ENCODE data around the gene MBP. TPM values are rescaled to one million over a fixed set of nuclear protein-coding genes. Genes with fewer than 3 reads are reported as not detected.

MBP gene
- total and polyA plus RNA-seq, 2 donors (not counting 3 experiments of a cell fraction or from before 2014, with no cell fraction given), result 1.7 to 2.3 TPM

DNA sequence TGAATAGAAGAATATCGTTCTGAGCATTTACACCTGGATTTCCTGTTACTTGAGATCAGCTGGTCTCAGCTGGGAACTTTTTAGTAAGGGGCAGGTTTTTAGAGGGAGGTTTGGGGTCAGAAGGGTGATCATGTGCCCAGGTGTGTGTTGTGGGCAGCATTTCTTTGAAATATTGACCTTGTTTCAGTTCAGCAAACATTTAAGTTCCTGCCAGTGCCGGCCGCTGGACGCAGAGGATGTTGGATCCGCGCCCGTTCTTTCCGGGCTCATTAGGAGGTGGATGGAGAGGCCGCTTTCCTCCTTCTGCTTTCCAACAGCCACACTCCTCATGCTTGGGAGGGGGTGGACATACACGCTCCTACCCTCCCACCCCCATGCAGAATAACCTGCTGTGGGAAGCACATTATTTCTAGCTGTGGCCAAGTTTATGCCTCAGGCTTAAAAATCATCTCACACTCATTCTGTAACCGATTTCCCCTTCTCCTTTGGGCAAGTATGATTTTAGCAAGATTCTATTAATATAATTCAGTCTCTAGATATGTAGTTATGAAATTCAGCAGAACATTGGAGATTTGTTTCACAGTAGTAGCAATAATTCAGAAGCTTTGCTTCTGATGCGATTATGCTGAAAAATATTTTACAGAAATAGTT is 178.9 kb downstream of the MBP start:
- POLR2A ChIA-PET, result no interaction called here
- H3K9ac ChIP-seq (replicated peaks; ENCODE audit: extremely low read depth, insufficient read depth, low read length), result no peak overlapping the region

DNA sequence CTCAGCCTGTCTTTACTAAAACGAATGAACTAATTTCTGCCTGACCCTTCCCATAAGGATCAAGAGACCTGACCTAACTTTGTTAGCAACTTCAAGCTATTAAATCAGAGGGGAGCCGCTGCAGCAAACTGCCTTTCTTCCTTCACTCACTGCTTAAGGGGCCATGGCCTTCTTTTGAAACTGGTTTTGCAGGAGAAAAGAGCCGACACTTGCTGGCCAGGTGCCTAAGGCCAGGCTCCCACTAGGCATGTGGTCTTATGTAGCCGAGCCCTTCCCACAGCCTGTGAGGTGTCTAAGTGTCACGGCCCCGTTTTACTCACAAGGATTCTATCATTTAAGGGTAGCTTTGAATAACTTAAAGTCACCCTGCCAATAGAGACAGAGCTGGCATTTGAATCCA is 179.4 kb downstream of the MBP start:
- H3K36me3 ChIP-seq (ENCODE audit: control insufficient read depth in 2 of 2, extremely low read depth in 1 of 2, insufficient read depth in 2 of 2, low read length in 2 of 2), result peaks cover 2 to 10% of the 10 kb centered on the region in 2 experiments
- FAIRE-seq (no peak), DNase-seq (ENCODE audit: low read depth, low spot score) (no peak)
- no peak for TF ChIP-seq POLR2A (IDR thresholded peaks at IDR 0.05; ENCODE audit: low read depth, low read length)
- no peak for TF ChIP-seq EZH2 (IDR thresholded peaks at IDR 0.05; ENCODE audit: borderline replicate concordance, low read depth, low read length, severe bottlenecking)
- no peak for TF ChIP-seq JUN (IDR thresholded peaks at IDR 0.05; ENCODE audit: borderline replicate concordance, insufficient read depth, insufficient read length, low read depth)
- no peak for TF ChIP-seq FOS (IDR thresholded peaks at IDR 0.05; ENCODE audit: borderline replicate concordance, insufficient read depth, low read length)
- no peak for TF ChIP-seq GATA2 (IDR thresholded peaks at IDR 0.05; ENCODE audit: insufficient read depth, insufficient read length, low read depth, low read length)
- TF ChIP-seq, protein P1, sequence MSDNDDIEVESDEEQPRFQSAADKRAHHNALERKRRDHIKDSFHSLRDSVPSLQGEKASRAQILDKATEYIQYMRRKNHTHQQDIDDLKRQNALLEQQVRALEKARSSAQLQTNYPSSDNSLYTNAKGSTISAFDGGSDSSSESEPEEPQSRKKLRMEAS (IDR thresholded peaks at IDR 0.05; ENCODE audit: insufficient read depth, insufficient read length), result no peak
- no peak for TF ChIP-seq POLR2AphosphoS5 (IDR thresholded peaks at IDR 0.05; ENCODE audit: insufficient read depth, low read depth, low read length)
- TF ChIP-seq MYC (IDR thresholded peaks at IDR 0.05; ENCODE audit: low read depth, low read length), result no peak
- TF ChIP-seq, protein P2, sequence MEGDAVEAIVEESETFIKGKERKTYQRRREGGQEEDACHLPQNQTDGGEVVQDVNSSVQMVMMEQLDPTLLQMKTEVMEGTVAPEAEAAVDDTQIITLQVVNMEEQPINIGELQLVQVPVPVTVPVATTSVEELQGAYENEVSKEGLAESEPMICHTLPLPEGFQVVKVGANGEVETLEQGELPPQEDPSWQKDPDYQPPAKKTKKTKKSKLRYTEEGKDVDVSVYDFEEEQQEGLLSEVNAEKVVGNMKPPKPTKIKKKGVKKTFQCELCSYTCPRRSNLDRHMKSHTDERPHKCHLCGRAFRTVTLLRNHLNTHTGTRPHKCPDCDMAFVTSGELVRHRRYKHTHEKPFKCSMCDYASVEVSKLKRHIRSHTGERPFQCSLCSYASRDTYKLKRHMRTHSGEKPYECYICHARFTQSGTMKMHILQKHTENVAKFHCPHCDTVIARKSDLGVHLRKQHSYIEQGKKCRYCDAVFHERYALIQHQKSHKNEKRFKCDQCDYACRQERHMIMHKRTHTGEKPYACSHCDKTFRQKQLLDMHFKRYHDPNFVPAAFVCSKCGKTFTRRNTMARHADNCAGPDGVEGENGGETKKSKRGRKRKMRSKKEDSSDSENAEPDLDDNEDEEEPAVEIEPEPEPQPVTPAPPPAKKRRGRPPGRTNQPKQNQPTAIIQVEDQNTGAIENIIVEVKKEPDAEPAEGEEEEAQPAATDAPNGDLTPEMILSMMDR (IDR thresholded peaks at IDR 0.05; ENCODE audit: extremely low read depth in 1 of 2, insufficient read depth in 1 of 2, low read depth in 1 of 2, low read length in 2 of 2), result no peak
- dilution Hi-C loops (cut with MboI; ENCODE audit: extremely low pct_ligation_motif_present, low sequenced_read_pairs) (no loop called here), intact Hi-C loops (cut with micrococcal nuclease) (loop anchor here (10.0 kb wide), 1 partner anchor 128 kb away; the partner anchor contains the start of gene ZNF236)
- ChIA-PET POLR2A (no interaction called here), CTCF (interaction anchor here (1.2 to 1.8 kb wide), 4 partner anchors 22 to 150 kb away, joined by 4 to 6 read pairs (median 5); no protein-coding TSS in a partner anchor)
- no peaks in the 10 kb centered on the region for H4K20me1 ChIP-seq (replicated peaks; ENCODE audit: control insufficient read depth, extremely low read depth, insufficient read depth, low read length)
- no peaks in the 10 kb centered on the region for H3K79me2 ChIP-seq (ENCODE audit: control insufficient read depth, insufficient read depth, low read length)
- no peaks in the 10 kb centered on the region for H3K27me3 ChIP-seq (ENCODE audit: control insufficient read depth in 2 of 2, insufficient read depth in 2 of 2, low read length in 2 of 2)
- no peak overlapping the region for H2AFZ ChIP-seq (ENCODE audit: low read depth, low read length)
- no peaks in the 10 kb centered on the region for H3K9me1 ChIP-seq (replicated peaks; ENCODE audit: control insufficient read depth, extremely low read depth, insufficient read depth, low read length)
- no peak overlapping the region for H3K9ac ChIP-seq (replicated peaks; ENCODE audit: extremely low read depth, insufficient read depth, low read length)
- peak overlapping the region; percentile 37 for H3K4me2 ChIP-seq (ENCODE audit: insufficient read depth, low read length)
- BruUV-seq (replicated peaks), result no TSS peak
- no peaks in the 10 kb centered on the region for H3K9me3 ChIP-seq (replicated peaks; ENCODE audit: control insufficient read depth, insufficient read depth, low read length)
- no peak overlapping the region for H3K4me3 ChIP-seq (replicated peaks in 1 of 3; ENCODE audit: insufficient read depth in 1 of 3, low read depth in 1 of 3, low read length in 3 of 3)
- H3K27ac ChIP-seq (ENCODE audit: insufficient read depth, low read depth, low read length), result no peak overlapping the region
- H3K4me1 ChIP-seq (ENCODE audit: control insufficient read depth, extremely low read depth, insufficient read depth, low read length), result peaks cover 7% of the 10 kb centered on the region

More for the DNA sequence above, 178.9 kb downstream of the MBP start:
- H3K4me1 ChIP-seq (ENCODE audit: control insufficient read depth, extremely low read depth, insufficient read depth, low read length), result peaks cover 12% of the 10 kb centered on the region
- no peaks in the 10 kb centered on the region for H3K9me3 ChIP-seq (replicated peaks; ENCODE audit: control insufficient read depth, insufficient read depth, low read length)
- FAIRE-seq (no peak), DNase-seq (ENCODE audit: low read depth, low spot score) (peak; percentile 76)
- TF ChIP-seq, protein P2 (IDR thresholded peaks at IDR 0.05; ENCODE audit: extremely low read depth in 1 of 2, insufficient read depth in 1 of 2, low read depth in 1 of 2, low read length in 2 of 2), result no peak
- H3K4me2 ChIP-seq (ENCODE audit: insufficient read depth, low read length), result peak overlapping the region; percentile 37
- peaks cover 2 to 10% of the 10 kb centered on the region in 2 experiments for H3K36me3 ChIP-seq (ENCODE audit: control insufficient read depth in 2 of 2, extremely low read depth in 1 of 2, insufficient read depth in 2 of 2, low read length in 2 of 2)
- H3K27me3 ChIP-seq (ENCODE audit: control insufficient read depth in 2 of 2, insufficient read depth in 2 of 2, low read length in 2 of 2), result no peaks in the 10 kb centered on the region
- no peaks in the 10 kb centered on the region for H3K9me1 ChIP-seq (replicated peaks; ENCODE audit: control insufficient read depth, extremely low read depth, insufficient read depth, low read length)
- no peak overlapping the region for H3K27ac ChIP-seq (ENCODE audit: insufficient read depth, low read depth, low read length)
- CTCF ChIA-PET, result interaction anchor here (1.2 to 1.5 kb wide), 3 partner anchors 22 to 31 kb away, joined by 4 to 6 read pairs (median 4); no protein-coding TSS in a partner anchor
- BruUV-seq (replicated peaks), result no TSS peak
- dilution Hi-C loops (cut with MboI; ENCODE audit: extremely low pct_ligation_motif_present, low sequenced_read_pairs), result no loop called here
- peak overlapping the region; percentile 3 for H2AFZ ChIP-seq (ENCODE audit: low read depth, low read length)
- no peak overlapping the region for H3K4me3 ChIP-seq (replicated peaks in 1 of 3; ENCODE audit: insufficient read depth in 1 of 3, low read depth in 1 of 3, low read length in 3 of 3)
- H4K20me1 ChIP-seq (replicated peaks; ENCODE audit: control insufficient read depth, extremely low read depth, insufficient read depth, low read length), result no peaks in the 10 kb centered on the region
- no peaks in the 10 kb centered on the region for H3K79me2 ChIP-seq (ENCODE audit: control insufficient read depth, insufficient read depth, low read length)
- intact Hi-C loops (cut with micrococcal nuclease), result loop anchor here (10.0 kb wide), 1 partner anchor 129 kb away; the partner anchor contains the start of gene ZNF236

Measured in endothelial cell of umbilical vein (primary cell).